ENCODE results near the gene AOC1.

AOC1 gene

DNA sequence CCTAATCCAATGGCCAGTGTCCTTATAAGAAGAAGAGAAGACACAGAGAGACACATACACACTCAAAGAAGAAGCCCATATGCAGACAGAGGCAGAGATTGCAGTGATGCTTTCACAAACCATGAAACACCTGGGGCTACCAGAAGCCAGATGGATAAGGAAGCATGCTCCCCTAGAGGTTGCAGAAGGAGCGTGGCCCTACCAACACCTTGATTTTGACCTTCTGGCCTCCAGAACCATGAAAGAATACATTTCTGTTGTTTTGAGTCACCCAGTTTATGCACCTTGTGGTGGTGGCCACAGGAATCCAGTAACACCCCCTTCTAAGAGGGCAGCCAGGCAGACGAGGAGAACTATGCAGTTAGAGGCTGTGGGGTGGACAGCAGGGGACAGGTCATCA lies 43.5 kb downstream of the AOC1 start:
- TF ChIP-seq, protein P1, sequence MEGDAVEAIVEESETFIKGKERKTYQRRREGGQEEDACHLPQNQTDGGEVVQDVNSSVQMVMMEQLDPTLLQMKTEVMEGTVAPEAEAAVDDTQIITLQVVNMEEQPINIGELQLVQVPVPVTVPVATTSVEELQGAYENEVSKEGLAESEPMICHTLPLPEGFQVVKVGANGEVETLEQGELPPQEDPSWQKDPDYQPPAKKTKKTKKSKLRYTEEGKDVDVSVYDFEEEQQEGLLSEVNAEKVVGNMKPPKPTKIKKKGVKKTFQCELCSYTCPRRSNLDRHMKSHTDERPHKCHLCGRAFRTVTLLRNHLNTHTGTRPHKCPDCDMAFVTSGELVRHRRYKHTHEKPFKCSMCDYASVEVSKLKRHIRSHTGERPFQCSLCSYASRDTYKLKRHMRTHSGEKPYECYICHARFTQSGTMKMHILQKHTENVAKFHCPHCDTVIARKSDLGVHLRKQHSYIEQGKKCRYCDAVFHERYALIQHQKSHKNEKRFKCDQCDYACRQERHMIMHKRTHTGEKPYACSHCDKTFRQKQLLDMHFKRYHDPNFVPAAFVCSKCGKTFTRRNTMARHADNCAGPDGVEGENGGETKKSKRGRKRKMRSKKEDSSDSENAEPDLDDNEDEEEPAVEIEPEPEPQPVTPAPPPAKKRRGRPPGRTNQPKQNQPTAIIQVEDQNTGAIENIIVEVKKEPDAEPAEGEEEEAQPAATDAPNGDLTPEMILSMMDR (conservative IDR thresholded peaks at IDR 0.05; ENCODE audit: low read depth): no peak
- H3K27ac ChIP-seq: no peak overlapping the region
- CTCF ChIA-PET: no interaction called here
- POLR2A ChIA-PET (ENCODE audit: low non-redundant PET): no interaction called here
- no peak for DNase-seq (ENCODE audit: low spot score)

DNA sequence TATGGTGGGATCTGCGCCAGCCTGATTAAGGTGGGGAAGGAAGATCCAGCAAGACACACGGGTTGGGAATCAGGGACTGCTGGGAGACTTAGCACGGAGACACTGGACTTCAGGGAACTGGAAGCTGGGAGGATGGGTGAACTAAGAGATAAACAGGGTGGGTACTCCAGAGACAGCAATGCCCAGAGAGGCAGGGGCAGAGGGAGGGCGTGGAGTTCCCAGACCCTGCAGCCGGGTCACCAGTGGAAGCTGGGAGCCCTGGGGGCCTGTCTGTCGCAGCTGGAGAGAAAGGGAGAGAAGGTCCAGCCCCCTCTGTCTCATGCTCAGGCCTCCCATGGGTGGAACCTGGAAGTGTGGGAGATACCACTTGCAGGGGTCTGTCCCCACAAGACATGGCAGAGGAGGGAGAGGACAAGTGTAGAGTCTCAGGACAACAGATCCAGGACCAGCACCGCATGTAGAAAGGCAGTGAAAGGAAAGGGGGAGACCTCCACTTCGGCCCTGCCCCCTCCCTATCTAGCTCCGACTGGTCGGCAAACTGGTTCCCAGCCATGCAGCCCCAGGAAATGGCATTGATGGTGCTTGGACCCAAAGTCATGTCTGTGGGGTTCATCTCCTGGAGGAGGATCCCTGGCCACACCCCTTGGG lies 44.4 kb downstream of the AOC1 start:
- TF ChIP-seq, protein P1 (conservative IDR thresholded peaks at IDR 0.05; ENCODE audit: low read depth): no peak
- no peak for DNase-seq (ENCODE audit: low spot score)
- no peak overlapping the region for H3K27ac ChIP-seq
- ChIA-PET POLR2A (ENCODE audit: low non-redundant PET) (no interaction called here), CTCF (no interaction called here)

DNA sequence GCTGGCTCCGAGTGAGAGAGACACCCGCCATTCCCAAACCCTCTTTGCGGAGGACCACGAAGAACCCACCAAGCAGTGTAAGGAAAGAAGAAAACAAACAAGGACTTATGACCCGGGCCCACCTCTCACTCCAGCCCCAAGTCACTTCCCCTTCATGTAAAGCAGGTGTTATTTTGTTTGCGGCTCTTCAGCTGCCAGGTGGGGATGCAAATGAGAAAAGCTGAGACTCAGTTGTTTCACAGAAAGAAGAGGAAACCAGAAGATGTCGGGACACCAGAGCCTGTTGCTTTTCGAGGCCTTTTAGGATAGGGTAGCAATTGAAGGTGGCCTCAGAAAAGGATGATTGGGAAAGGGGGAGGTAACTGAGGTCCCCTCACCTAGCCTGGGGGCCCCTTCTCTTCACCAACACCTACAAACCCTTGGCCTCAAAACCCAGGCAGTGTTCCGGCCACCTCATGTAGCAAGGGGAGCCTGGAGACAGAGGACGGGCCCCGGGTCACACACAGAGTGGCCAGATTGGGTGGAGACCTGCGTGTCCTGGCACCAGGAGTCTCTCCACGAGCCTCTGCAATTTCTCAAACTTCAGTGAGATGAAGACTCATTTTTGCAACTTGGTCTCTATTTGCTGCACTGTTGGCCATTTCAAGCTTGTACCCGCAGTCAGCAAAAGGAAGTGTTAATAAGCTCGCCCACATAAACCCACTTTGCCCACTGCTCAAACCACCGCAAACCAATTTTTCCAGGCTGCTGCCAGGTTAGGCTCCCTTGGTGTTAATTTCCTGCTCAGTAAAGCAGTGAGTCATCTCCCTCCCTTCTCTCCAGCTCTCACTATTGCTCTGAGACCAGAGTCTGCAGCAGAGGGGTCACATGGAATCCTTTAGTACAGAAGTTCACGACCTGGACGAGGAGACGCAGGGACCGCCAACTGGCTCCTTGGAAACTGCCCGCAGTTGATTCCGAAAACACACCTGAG lies 45.5 kb downstream of the AOC1 start:
- no peak overlapping the region for H3K27ac ChIP-seq
- POLR2A ChIA-PET (ENCODE audit: low non-redundant PET): no interaction called here
- TF ChIP-seq, protein P1 (conservative IDR thresholded peaks at IDR 0.05; ENCODE audit: low read depth): no peak
- no peak for DNase-seq (ENCODE audit: low spot score)
- CTCF ChIA-PET: interaction anchor here (0.6 to 1.9 kb wide), 24 partner anchors 14 to 1855 kb away, joined by 3 to 10 read pairs (median 4); no protein-coding TSS in a partner anchor

DNA sequence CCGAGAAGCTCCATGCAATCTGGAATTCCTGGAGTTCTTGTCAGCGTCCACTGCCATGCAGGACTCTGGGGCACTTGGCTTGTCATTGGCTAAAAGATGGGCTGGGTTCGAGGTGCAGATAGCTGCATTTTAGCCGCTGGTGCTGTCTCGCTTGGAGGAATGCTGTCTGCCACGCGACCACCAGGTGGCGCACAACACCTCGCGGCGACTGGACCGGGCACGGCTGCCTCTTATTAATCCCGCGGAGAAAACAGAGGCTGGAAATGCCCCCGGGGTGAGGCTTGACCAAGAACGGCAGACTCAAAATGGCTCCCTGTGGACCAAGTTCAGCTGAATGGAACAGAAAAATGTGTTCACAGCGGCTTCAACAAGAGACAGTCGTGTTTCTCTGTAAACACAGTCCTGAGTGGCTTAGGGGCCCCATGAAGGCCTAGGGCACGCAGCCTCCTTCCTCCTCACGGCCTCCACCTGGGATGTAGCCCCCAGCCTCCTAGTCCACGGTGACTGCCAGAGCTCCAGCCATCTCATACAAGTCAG lies 46.2 kb downstream of the AOC1 start:
- peak; percentile 64 for DNase-seq (ENCODE audit: low spot score)
- CTCF ChIA-PET: interaction anchor here (0.6 to 1.9 kb wide), 25 partner anchors 13 to 275 kb away, joined by 3 to 10 read pairs (median 4); no protein-coding TSS in a partner anchor
- no peak overlapping the region for H3K27ac ChIP-seq
- POLR2A ChIA-PET (ENCODE audit: low non-redundant PET): no interaction called here
- TF ChIP-seq, protein P1 (conservative IDR thresholded peaks at IDR 0.05; ENCODE audit: low read depth): peak; percentile 98

DNA sequence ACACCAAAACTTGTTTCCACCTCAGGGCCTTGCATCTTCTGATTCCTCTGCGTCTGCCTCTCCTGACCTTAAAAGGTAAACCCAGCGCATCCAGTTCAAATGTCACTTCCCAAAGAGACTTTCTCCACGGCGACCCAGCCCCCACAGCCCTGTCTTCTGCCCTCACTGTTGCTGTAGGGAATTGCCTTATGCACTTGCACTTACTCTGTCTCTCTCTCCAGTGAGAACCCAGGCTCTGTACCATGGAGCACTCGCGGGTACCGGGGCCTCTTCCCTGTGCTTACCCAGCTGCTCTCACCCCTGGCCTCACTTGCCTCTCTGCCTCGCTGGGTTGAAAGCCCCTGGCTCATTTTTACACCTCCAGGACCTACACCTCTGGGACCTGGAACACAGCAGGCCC lies 48.4 kb downstream of the AOC1 start:
- H3K27ac ChIP-seq: no peak overlapping the region
- ChIA-PET POLR2A (ENCODE audit: low non-redundant PET) (no interaction called here), CTCF (interaction anchor here (0.6 kb wide), 1 partner anchor 580 kb away, joined by 5 read pairs; no protein-coding TSS in a partner anchor)
- TF ChIP-seq, protein P1 (conservative IDR thresholded peaks at IDR 0.05; ENCODE audit: low read depth): no peak
- DNase-seq (ENCODE audit: low spot score): no peak

All from RWPE1 (cell line).